ENCODE measurements around the gene RFFL.
"Not testable (repeated sequence)": the region's sequence is repeated elsewhere in the genome, so short reads cannot be mapped to it uniquely, and the experiment has no call there.

RFFL gene

GRCh38 chr17:35063514-35064223 lies at the start of gene RFFL:
Gene RFFL (minus strand): TSS chr17:35063707. CDS start chr17:35026553, 37,154 bp downstream.
- peak within 1 kb of the TSS; percentile 40 for H3K27ac ChIP-seq
- TF ChIP-seq CTCF (conservative IDR thresholded peaks at IDR 0.05): peak; percentile 67

- H3K27ac ChIP-seq: not testable (repeated sequence)
These were observed 47.3 kb upstream of the RFFL start for GRCh38 chr17:35110791-35111190.

GRCh38 chr17:35104844-35105450 lies 41.4 kb upstream of the RFFL start:
- no peak overlapping the region for H3K27ac ChIP-seq
- no peak for TF ChIP-seq CTCF (conservative IDR thresholded peaks at IDR 0.05)

GRCh38 chr17:35103271-35103670 lies 39.8 kb upstream of the RFFL start:
- no peak for TF ChIP-seq CTCF (conservative IDR thresholded peaks at IDR 0.05)
- H3K27ac ChIP-seq: no peak overlapping the region

GRCh38 chr17:35101725-35102124 lies 38.2 kb upstream of the RFFL start:
- TF ChIP-seq CTCF (conservative IDR thresholded peaks at IDR 0.05): no peak
- no peak overlapping the region for H3K27ac ChIP-seq

- no peak for TF ChIP-seq CTCF (conservative IDR thresholded peaks at IDR 0.05)
These were observed 37.5 kb upstream of the RFFL start for GRCh38 chr17:35101036-35101435.

GRCh38 chr17:35099908-35100307 lies 36.4 kb upstream of the RFFL start:
- H3K27ac ChIP-seq: no peak overlapping the region
- TF ChIP-seq CTCF (conservative IDR thresholded peaks at IDR 0.05): no peak

More at GRCh38 chr17:35101036-35101435, 37.5 kb upstream of the RFFL start:
- H3K27ac ChIP-seq: no peak overlapping the region

GRCh38 chr17:35097776-35098175 lies 34.3 kb upstream of the RFFL start:
- no peak overlapping the region for H3K27ac ChIP-seq
- TF ChIP-seq CTCF (conservative IDR thresholded peaks at IDR 0.05): no peak
